Activated CD4-positive, alpha-beta T cell treated with anti-CD3 and anti-CD28 coated beads, Interleukin-2, amount 50 U/mL, for 16 hours (primary cell): ENCODE measurements around the gene AP1AR.
"Not testable (repeated sequence)": the region's sequence is repeated elsewhere in the genome, so short reads cannot be mapped to it uniquely, and the experiment has no call there.

Experiments
- DNase-seq: peaks from one replicate; pipeline ENCODE4 v3.0.0-alpha.2; 2020

The AP1AR gene

GRCh38 chr4:112279025-112279881 is 47.7 kb downstream of the AP1AR start:
- DNase-seq = no peak

- no peak for DNase-seq
Measured at GRCh38 chr4:112279882-112280315, 48.3 kb downstream of the AP1AR start.

DNA sequence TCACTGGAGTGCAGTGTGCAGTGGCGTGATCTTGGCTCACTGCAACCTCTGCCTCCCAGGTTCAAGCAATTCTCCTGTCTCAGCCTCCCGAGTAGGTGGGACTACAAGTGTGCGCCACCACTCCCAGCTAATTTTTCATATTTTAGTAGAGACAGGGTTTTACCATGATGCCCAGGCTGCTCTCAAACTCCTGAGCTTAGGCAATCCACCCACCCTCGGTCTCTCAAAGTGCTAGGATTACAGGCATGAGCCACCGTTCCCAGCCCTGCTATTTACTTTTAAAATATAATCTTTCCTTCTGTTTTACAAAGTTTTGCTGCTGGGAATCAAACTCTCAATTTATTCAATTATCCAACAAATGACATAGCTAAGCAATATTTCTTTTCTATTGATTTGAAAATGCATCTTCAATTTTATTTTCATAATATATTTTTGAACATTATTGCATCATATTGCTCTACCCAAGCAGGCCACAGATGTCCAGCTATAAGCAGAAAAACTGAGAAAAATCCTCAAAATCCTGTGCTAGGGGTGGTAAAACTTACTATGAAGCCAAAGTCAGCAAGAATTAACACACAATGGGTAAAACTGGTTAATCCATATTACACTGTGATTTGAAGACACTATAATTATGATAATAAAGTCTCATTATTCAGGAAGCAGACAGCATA is 48.9 kb downstream of the AP1AR start:
- DNase-seq = no peak

GRCh38 chr4:112281895-112282398 is 50.4 kb downstream of the AP1AR start:
- DNase-seq = not testable (repeated sequence)

DNA sequence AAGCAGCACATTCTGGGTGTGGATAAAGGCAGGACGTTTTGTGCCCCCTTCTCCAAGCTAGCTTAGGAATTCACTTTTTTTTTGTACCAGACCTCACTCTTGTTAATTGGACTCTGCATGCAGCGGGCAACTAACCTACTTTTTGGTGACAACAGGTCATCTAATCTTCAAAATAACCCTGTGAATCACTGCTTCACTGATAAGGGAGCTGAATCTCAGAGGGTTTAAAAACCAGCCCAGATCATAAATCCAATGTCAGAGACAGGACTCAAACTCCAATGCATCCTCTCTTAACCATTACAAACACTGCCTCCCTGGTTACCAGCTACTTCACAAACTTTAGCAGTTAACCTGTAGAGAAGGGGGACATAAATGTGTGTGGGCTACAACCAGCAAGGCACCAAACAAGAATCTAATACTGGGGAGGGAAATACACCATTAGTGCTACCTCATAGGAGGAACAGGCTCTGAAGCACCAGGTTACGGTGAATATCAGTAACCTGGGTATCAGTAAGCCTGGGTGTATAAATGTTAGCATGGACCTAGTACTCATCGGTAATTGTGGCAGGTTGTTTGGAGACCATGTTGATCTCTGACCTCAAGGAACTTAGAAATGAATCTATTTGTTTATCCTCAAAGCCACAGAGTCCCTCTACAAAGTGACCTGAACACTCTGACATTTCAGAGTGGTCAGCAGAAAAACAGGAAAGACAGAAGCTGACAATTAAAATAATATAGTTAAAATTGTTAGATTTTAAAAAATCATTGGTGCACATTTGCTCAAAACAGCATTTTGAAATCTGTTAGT is 51.5 kb downstream of the AP1AR start:
- no peak for DNase-seq

DNA sequence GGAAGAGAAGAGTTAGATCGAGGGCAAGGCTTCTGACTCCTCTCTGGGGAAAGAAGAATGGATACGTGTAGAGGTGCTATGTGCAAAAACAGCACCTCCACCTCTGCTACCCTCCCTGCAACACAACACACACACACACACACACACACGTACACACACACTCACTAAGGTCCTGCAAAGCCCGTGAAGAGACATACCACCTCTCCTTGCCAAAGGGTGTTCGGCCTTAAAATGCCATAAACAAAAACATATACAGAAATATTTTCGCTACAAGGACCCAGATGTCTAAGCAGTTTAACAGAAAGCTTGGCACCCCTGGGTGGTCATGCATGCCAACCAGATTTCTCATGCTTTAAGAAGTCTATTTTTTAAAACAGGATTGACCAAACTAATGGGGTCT is 52.6 kb downstream of the AP1AR start:
- no peak for DNase-seq

GRCh38 chr4:112284662-112285411 is 53.2 kb downstream of the AP1AR start:
- DNase-seq = no peak

- peak; percentile 54 for DNase-seq
Measured at GRCh38 chr4:112287258-112287989, 55.8 kb downstream of the AP1AR start.

DNA sequence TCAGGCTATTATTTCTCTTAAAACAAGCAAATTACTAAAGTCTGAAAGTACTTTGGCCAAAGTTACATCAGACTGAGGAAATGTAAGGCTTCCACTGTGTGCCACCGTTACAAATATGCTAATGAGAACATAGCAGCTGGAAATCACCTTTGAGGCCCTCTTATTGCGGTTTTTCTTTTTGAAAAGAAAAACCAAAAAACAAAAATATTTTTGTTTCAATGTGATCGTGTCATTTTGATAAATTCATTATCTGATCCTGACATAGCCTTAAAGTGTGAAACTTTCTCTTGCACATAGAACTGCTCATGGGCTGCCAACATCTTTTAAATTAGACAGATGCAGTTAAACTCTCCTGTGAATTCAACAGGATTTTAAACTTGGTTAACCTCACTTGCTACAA is 56.9 kb downstream of the AP1AR start:
- peak; percentile 81 for DNase-seq

DNA sequence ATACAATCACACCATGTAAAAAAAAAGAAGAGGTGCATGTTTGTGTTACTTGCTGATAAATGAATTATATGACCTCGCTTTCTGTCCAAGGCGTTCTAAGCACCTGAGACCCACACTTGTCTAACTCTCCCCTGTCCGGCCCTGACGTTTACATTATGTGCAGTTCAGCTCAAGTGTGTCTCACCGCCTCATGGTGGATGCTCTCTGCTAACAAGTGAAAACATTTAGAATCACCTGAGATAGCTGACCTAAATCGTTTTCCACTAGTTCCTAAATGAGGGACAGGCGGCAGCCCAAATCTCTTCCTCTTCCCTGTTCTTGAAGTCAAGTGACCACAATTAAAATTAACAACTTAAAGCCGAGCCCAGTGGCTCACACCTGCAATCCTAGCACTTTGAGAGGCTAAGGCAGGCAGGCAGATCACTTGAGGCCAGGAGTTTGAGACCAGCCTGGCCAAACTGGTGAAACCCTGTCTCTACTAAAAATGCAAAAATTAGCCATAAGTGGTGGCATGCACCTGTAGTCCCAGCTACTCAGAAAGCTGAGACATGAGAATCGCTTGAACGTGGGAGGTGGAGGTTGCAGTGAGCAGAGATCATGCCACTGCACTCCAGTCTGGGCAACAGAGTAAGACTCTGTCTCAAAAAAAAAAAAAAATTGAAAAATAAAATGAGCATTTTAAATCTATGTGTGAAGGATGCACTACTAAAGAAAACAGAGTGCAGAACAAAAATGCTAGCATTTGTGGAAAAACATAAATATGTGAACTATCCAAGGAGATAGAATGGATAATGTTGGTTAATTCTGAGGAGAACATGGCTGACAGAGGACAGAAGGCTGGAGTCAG is 58.0 kb downstream of the AP1AR start:
- DNase-seq = no peak

GRCh38 chr4:112290341-112290740 is 58.8 kb downstream of the AP1AR start:
- DNase-seq = peak; percentile 79

DNA sequence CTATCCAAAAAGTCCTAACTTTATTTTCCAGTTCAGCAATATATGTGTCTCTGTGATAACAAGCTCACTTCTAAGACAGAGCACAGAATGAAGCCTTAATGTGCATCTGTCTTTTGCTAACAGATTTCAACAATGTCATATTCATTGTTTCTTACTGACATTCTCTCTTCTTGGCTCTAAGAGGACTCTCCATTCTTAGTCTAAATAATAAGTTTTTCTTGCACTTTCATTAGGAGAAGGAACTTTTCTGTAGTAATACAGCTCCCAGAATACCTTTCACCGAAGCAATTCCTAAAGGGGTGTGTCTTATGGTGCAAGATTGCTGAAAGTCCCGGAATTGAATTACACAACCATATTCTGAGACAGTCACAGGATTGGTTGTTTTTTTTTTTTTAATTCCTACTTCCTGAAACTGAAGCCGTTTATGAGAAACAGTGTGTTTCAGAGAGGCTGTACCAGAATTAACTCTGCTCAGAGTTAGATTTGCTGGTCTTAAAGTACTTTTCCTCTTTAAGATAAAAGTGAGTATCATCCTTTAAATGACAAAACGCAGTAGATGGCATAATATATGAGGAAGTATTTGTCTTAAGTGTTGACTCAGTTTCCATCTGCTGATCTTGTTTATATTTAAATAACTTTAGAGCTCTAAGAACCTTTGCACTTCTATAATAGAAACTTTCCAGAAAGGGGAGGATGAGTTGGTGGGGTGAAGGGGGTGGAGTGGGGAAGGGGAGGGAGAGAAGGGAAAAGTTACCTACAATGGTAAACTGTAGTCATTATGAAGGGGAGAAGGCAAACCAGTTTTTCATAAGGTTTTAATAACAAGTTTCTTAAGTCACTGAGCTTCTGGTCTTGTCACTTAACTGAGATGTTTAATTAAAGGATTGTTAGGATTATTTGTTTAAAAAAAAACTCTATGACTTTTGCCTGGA is 65.6 kb downstream of the AP1AR start, which contains the start of gene ALPK1:
Gene ALPK1 (plus strand): TSS at position 421 of the 932 bp plus-strand sequence.
- peak; percentile 56 for DNase-seq

DNA sequence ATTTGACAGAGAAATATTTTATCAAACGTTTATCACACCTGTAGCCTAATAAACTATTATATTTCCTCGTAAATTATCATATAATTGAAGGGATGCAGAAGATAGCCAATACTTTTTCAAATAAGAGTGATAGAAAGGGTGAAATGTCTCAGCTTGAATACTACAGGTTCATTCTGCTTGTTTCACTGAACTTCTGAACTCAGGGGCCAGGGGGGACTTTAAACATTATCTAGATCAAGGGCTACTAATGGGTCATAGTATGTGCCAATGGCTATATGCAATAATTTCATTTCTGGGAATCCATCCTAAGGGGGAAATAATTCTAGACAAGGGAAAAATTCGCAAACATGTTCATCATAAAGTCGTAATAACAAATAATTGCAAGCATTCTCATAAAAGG is 68.1 kb downstream of the AP1AR start:
- DNase-seq = no peak

DNA sequence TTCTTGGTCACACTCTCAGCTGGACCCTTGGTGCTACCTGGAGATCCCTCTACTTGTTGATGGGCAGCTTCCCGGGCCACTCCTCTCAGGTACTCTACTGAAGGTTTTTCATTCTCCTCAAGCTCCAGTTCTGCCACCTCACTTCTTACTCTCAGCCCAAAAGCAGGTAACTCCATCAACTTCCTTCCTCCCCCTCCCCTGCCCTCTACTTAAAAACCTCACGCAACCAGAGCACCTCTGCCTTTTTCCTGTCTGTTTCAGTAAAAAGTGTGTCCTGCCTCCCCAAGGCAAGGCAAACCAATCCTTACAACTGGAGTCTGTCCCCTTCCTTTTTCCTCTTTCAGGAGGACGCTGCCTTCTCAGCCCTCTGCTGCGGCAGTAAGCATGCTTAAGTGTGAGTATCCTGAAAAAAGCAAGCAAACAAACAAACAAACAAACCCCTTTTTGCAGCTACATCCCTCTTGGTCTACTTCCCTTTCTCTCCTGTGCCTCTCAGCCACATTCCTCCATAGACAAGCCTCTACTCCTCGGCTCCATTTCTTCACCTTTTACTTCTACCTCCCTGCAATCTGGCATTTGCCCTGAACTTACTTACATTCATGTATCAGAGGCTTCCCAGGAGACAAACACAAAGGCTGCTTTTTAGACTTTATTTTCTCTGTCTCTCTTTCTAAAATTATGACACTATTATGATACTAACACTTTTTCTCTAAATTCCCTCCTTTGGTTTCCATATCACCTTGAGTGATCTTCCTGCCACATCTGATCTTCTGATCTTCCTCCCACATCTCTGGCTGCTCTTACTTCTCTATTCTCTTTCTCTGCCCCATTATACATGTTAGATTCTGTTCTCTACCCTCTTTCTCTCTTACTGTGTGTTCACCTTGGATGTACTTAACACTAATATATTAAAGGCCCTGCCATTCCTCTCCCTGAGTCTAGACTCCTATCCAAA is 71.0 kb downstream of the AP1AR start:
- DNase-seq = peak; percentile 30

GRCh38 chr4:112305477-112305876 is 73.9 kb downstream of the AP1AR start:
- DNase-seq = not testable (repeated sequence)

GRCh38 chr4:112309263-112309791 is 77.7 kb downstream of the AP1AR start:
- not testable (repeated sequence) for DNase-seq

GRCh38 chr4:112311516-112311915 is 79.9 kb downstream of the AP1AR start:
- no peak for DNase-seq
